GM18508 (cell line): ENCODE measurements around the gene CCNF.
"Not testable (repeated sequence)": the region's sequence is repeated elsewhere in the genome, so short reads cannot be mapped to it uniquely, and the experiment has no call there.

Experiments used
- ATAC-seq: cut with Tn5 transposase; IDR thresholded peaks from one replicate; pipeline ENCODE4 v1.9.1; 2021; ENCODE audit warnings: moderate number of reproducible peaks; ENCODE audit not compliant: insufficient read depth, unreplicated experiment

CCNF gene

GRCh38 chr16:2470234-2470601, 41.0 kb downstream of the CCNF start:
- no peak for ATAC-seq

DNA sequence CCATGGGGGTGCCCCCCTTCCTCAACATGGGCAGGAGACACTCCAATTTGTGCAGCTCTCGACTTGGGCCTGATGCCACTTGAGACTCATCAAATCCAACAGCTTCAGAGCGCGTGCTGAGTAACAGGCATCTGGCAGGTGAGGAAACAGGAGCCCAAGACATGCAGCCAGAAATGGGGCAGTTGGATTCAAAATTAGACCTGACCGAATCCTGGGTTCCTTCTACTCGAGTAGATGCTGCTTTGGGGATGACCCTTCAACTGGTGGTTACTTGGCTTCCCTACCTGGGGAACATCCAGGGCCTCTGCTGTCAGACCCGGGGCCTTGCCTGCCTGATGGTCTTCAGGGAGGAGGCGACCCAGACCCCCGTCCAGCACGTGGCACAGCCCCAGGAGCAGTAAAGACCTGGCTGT, 41.4 kb downstream of the CCNF start:
- no peak for ATAC-seq

DNA sequence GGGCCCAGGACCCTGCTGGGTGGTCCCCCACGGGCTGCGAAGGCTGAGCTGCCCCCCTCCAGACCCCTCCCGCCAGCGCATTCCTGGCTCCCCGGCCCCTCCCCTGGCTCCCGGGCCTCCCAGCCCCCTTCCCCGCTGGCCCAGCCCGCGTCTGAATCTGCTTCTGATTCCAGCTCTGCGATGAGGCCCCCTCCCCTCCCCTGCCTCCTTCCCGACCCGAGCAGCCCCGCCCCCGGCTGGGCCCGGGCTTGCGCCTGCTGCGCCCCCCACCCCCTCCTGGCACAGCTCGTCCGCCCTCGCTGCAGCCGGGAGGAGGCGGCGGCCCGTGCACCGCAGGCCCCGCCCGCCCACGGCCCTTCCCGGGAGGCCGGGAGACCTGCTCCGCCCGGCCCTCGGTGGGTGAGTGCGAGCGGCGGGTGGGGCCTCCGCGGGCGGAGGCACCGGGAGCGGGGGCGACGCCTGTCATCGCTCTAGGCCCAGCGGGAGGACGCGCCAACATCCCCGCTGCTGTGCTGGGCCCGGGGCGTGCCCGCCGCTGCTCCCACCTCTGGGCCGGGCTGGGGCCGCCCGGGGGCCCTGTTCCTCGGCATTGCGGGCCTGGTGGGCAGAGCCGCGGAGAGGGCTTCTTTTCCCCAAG, 41.9 kb downstream of the CCNF start, which contains the start of gene NTN3:
NTN3 (plus strand) TSS at position 282 of the 637 bp plus-strand sequence. CDS start 405 bp downstream, outside the sequence.
- ATAC-seq: no peak

DNA sequence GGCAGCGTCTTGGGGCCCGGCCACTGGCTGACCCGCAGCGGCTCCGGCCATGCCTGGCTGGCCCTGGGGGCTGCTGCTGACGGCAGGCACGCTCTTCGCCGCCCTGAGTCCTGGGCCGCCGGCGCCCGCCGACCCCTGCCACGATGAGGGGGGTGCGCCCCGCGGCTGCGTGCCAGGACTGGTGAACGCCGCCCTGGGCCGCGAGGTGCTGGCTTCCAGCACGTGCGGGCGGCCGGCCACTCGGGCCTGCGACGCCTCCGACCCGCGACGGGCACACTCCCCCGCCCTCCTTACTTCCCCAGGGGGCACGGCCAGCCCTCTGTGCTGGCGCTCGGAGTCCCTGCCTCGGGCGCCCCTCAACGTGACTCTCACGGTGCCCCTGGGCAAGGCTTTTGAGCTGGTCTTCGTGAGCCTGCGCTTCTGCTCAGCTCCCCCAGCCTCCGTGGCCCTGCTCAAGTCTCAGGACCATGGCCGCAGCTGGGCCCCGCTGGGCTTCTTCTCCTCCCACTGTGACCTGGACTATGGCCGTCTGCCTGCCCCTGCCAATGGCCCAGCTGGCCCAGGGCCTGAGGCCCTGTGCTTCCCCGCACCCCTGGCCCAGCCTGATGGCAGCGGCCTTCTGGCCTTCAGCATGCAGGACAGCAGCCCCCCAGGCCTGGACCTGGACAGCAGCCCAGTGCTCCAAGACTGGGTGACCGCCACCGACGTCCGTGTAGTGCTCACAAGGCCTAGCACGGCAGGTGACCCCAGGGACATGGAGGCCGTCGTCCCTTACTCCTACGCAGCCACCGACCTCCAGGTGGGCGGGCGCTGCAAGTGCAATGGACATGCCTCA, 42.6 kb downstream of the CCNF start:
- ATAC-seq: no peak

DNA sequence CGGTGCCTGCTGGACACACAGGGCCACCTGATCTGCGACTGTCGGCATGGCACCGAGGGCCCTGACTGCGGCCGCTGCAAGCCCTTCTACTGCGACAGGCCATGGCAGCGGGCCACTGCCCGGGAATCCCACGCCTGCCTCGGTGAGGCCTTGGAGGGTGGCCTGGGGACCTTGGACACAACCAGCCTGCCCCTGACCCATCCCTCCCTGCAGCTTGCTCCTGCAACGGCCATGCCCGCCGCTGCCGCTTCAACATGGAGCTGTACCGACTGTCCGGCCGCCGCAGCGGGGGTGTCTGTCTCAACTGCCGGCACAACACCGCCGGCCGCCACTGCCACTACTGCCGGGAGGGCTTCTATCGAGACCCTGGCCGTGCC, 43.2 kb downstream of the CCNF start:
- ATAC-seq: no peak

GRCh38 chr16:2472885-2473445, 43.7 kb downstream of the CCNF start:
- no peak for ATAC-seq

DNA sequence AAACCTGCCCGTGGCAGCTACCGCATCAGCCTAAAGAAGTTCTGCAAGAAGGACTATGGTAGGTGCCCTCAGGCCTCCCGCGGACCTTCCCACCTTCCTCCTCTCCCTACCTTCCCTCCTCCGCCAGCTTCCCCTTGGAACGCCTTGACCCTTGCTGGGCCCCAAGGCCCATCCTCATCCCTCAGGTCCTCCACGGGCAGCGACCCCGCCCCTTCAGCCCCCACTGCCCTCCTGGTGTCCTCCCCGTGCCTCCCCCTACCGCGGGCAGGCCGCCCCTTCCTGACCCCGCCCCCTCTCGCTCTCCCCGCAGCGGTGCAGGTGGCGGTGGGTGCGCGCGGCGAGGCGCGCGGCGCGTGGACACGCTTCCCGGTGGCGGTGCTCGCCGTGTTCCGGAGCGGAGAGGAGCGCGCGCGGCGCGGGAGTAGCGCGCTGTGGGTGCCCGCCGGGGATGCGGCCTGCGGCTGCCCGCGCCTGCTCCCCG, 44.2 kb downstream of the CCNF start:
- ATAC-seq: no peak

GRCh38 chr16:2473999-2474876, 45.0 kb downstream of the CCNF start:
- no peak for ATAC-seq

DNA sequence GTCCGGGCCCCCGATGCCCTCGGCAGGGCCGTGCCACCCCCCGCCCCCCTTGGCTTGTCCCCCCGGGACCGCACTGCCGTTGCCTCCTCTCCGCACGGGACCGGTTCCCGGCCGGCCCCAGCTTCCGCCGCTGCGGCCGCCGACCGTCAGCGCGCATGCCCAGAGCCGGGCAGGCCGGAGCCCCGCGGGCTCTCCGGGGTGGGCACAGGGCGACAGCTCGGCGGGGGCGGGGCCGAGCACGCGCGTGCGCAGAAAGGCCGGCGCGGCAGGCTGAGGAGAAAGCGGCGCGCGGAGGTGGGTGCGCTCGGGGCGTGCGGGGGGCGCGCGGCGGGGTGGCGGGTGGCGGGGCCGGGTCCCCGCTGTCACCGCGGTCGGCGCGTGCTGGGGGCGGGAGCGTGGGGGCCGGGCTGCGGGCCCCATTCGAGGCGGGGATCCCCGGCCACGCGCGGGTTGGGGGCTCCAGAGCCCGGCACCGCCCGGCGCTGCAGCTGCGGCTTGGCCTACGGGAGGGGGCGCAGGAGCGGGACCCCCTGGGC, 45.7 kb downstream of the CCNF start, which contains the start of gene TBC1D24:
TBC1D24 (plus strand) TSS at position 251 of the 536 bp plus-strand sequence. CDS start 21,022 bp downstream, outside the sequence.
- no peak for ATAC-seq

GRCh38 chr16:2475413-2476344, 46.4 kb downstream of the CCNF start:
- ATAC-seq: no peak

DNA sequence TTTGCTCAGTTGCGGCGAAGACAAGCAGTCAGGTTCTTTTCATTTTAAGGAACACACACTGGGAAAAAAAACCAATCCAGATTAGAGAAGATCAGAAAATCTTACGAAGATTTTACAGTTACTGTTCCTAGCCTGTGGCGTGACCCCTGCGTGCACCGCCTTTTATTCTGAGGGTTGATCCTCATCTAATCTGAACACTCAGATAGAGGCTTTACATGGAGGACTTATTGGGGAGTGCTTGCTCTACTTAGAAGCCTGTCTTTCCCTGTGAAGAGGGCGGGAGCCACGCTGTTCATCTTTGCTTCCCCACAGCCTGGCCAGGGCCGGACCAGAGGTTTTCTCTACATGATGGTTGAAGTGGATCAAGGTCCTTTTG, 47.1 kb downstream of the CCNF start:
- no peak for ATAC-seq

- ATAC-seq: no peak
These were observed 47.5 kb downstream of the CCNF start for GRCh38 chr16:2476741-2477140.

DNA sequence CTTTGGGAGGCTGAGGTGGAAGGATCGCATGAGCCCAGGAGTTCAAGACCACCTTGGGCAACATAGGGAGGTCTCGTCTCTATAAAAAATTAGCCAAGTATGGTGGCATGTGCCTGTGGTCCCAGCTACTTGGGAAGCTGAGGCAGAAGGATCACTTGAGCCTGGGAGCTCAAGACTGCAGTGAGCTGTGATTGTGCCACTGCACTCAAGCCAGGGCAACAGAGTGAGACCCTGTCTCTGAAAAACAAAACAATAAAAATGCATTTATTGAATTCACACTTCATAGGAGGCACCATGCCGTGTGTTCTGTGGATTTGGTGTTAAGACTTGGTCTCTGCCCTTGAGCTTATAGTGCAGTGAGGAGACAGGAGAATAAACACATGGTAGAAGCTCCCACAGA, 48.1 kb downstream of the CCNF start:
- ATAC-seq: no peak

DNA sequence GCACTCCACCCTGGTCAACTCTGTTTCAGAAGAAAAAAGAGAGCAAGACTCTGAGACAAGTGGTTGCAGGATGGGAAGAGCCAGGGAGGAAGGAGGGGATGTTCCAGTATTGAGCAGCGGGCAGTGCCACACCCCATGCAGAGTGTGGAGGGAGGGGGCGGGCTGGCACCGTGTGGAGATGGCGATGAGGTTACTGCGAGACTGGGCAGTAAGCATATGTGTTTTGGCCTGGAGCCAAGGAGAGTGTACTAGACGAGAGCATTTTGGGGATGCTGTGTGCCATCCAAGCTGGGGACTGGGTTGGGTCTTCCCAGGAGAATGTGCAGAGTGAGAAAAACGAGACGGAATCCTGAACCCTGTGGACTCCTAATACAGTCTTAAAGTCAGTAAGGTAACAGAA, 49.0 kb downstream of the CCNF start:
- ATAC-seq: no peak

DNA sequence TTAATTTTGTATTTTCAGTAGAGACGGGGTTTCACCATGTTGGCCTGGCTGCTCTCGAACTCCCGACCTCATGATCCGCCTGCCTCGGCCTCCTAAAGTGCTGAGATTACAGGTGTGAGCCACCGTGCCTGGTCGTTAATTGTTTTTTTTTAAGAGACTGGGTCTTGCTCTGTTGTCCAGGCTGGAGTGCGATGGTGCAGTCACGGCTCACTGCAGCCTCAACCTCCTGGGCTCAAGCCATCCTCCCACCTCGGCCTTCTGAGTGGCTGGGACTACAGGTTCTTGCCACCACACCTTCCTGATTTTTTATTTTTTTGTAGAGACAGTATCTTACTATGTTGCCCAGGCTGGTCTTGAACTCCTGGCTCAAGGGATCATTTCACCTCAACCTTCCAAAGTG, 50.7 kb downstream of the CCNF start:
- ATAC-seq: not testable (repeated sequence)

DNA sequence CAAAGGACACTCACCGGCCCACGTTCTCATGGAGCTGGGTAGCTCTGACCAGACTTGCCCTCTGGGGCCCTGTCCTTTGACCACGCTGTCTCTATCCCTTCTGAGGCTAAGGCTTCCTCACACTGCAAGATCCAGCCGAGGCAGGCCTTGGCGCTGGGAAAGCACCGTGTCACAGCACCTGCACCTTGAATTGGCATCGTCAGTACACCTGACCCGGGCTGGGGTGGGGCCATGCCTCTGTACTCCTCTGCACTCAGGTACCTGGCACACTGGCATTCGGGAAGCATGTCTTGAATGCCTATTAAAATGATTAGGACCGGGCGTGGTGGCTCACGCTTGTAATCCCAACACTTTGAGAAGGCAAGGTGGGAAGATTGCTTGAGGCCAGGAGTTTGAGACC, 51.7 kb downstream of the CCNF start:
- ATAC-seq: no peak

DNA sequence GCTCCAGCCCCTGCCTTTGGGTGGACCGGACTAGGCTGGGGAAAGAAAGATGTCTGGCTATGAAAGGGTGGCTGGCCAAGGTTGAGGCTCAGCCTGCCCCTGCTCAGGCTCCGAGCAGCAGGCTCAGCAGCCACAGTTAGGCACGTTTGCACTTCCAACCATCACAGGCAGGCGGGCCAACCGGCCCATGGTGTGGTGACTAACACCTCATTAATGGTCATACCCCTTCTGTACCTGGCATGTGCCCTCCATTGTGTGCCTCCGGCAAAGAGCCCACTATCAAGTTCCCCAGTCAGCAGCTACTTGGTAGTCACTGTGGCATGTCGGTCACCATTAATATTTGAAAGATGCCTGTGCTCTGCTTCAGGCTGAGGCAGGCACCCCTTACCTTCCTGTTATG, 52.4 kb downstream of the CCNF start:
- ATAC-seq: no peak

DNA sequence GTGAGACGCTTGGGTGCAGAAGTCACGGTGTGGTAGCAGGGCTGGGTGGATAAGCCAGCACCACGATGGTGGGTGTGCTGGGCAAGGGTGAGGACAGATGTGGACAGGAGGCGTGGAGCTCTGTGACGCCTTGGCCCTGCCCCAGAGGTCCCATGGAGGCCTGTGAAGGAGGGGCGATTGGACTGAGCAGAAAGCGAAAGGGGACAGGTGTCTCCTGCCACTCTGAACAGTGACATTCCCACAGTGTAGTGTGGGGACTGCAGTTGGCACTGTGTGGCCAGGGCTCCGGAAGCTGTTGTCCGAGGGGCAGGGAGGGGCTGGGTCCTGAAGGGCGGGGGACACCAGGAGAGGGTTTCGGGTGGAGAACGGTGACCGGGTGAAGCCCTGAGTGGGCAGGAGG, 53.0 kb downstream of the CCNF start:
- ATAC-seq: no peak
